ENCODE data around the gene NAA15.

- TF ChIP-seq, protein P1, sequence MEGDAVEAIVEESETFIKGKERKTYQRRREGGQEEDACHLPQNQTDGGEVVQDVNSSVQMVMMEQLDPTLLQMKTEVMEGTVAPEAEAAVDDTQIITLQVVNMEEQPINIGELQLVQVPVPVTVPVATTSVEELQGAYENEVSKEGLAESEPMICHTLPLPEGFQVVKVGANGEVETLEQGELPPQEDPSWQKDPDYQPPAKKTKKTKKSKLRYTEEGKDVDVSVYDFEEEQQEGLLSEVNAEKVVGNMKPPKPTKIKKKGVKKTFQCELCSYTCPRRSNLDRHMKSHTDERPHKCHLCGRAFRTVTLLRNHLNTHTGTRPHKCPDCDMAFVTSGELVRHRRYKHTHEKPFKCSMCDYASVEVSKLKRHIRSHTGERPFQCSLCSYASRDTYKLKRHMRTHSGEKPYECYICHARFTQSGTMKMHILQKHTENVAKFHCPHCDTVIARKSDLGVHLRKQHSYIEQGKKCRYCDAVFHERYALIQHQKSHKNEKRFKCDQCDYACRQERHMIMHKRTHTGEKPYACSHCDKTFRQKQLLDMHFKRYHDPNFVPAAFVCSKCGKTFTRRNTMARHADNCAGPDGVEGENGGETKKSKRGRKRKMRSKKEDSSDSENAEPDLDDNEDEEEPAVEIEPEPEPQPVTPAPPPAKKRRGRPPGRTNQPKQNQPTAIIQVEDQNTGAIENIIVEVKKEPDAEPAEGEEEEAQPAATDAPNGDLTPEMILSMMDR (IDR thresholded peaks at IDR 0.05), result no peak
- TF ChIP-seq POLR2A (IDR thresholded peaks at IDR 0.05), result no peak
These were observed 157.7 kb downstream of the NAA15 start for GRCh38 chr4:139458999-139459398.
